B cell (primary cell): ENCODE measurements around the gene ARHGEF39. TPM values are rescaled to one million over a fixed set of nuclear protein-coding genes. Genes with fewer than 3 reads are reported as not detected.

Experiments used
- ATAC-seq: fragments of 200-7000 bp; cut with Tn5 transposase; one replicate; pipeline ENCODE4 v1.10.0; 2021; ENCODE audit warnings: low read depth, mild to moderate bottlenecking, moderate number of reproducible peaks, moderate library complexity
- CTCF ChIA-PET: fragments of 350-600 bp; sonication (Branson Sonifier 250); formaldehyde crosslinking; loops from one replicate; lab custom pipeline; 2021; ENCODE audit warnings: antibody characterized with exemption, inconsistent platforms; lab: Charles Lee
- POLR2A ChIA-PET: fragments of 350-600 bp; sonication (Branson Sonifier 250); formaldehyde crosslinking; loops from one replicate; lab custom pipeline; 2021; ENCODE audit warnings: antibody characterized with exemption; lab: Charles Lee
- DNase-seq: peaks from one replicate; pipeline ENCODE4 v3.0.0; 2013
- H2AFZ ChIP-seq: 2 replicates; pipeline ENCODE4 v1.6.1; 2012; ENCODE audit warnings: mild to moderate bottlenecking, low read depth, low read length; ENCODE audit not compliant: insufficient read depth, poor library complexity, severe bottlenecking
- H3K27ac ChIP-seq, 2 donors: 1 replicate in 1 of 2; 2 replicates in 1 of 2; pipeline ENCODE4 v1.5.1; 2012 to 2013; ENCODE audit warnings: low read length in 2 of 2, mild to moderate bottlenecking in 2 of 2, moderate library complexity in 1 of 2
- H3K27me3 ChIP-seq, 4 experiments: fragments of 200-600 bp in 1 of 4; sonication (generic) in 1 of 4; replicated peaks in 1 of 4; 1 replicate in 2 of 4; 2 replicates in 2 of 4; pipeline versions ENCODE4 v1.6.1 to v1.7.0; 2013 to 2016; ENCODE audit warnings: low read length in 3 of 4, mild to moderate bottlenecking in 2 of 4, mixed read lengths in 1 of 4, moderate library complexity in 1 of 4; ENCODE audit not compliant: insufficient read depth in 4 of 4, control insufficient read depth in 3 of 4; ENCODE audit errors: control extremely low read depth in 1 of 4
- H3K36me3 ChIP-seq, 2 experiments: replicated peaks in 1 of 2; 1 replicate in 1 of 2; 2 replicates in 1 of 2; pipeline versions ENCODE4 v1.6.1 to v1.7.1; 2013; ENCODE audit warnings: low read length in 1 of 2; ENCODE audit not compliant: insufficient read depth in 2 of 2, control insufficient read depth in 1 of 2; ENCODE audit errors: control extremely low read depth in 1 of 2, extremely low read depth in 1 of 2
- H3K4me1 ChIP-seq, 2 donors: fragments of 200-600 bp in 1 of 2; sonication (generic) in 1 of 2; 1 replicate in 1 of 2; 2 replicates in 1 of 2; pipeline versions ENCODE4 v1.5.1 to v1.6.1; 2013 to 2017; ENCODE audit warnings: low read length in 2 of 2; ENCODE audit not compliant: control insufficient read depth in 2 of 2, insufficient read depth in 2 of 2
- H3K4me2 ChIP-seq: replicated peaks from 2 replicates; pipeline ENCODE3; 2012; ENCODE audit warnings: mild to moderate bottlenecking, low read depth, low read length; ENCODE audit not compliant: poor library complexity, severe bottlenecking
- H3K4me3 ChIP-seq, 5 experiments: fragments of 200-600 bp in 1 of 5; sonication (generic) in 1 of 5; 1 replicate in 3 of 5; 2 replicates in 2 of 5; pipeline versions ENCODE4 v1.5.1 to v1.7.0; 2011 to 2016; ENCODE audit warnings: low read length in 4 of 5, mild to moderate bottlenecking in 4 of 5, low read depth in 2 of 5, control low read depth in 1 of 5, moderate library complexity in 1 of 5; ENCODE audit not compliant: insufficient read depth in 1 of 5; ENCODE audit errors: control extremely low read depth in 1 of 5, extremely low read depth in 1 of 5
- H3K79me2 ChIP-seq: fragments of 200-600 bp; sonication (generic); one replicate; pipeline ENCODE4 v1.6.0; 2016; ENCODE audit warnings: low read length; ENCODE audit not compliant: control insufficient read depth, insufficient read depth
- H3K9ac ChIP-seq: fragments of 200-600 bp; sonication (generic); 2 replicates; pipeline ENCODE4 v1.6.1; 2017; ENCODE audit warnings: mild to moderate bottlenecking, low read length, moderate library complexity
- H3K9me3 ChIP-seq, 3 donors: one replicate each; pipeline versions ENCODE4 v1.6.1 to v1.7.1; 2013; ENCODE audit warnings: low read length in 2 of 3; ENCODE audit not compliant: control insufficient read depth in 2 of 3, insufficient read depth in 1 of 3; ENCODE audit errors: control extremely low read depth in 1 of 3
- H4K20me1 ChIP-seq: 2 replicates; pipeline ENCODE4 v1.6.0; 2012; ENCODE audit warnings: mild to moderate bottlenecking, low read length; ENCODE audit not compliant: insufficient read depth, control insufficient read depth, poor library complexity, severe bottlenecking
- H3K27ac Mint-ChIP-seq: one replicate; pipeline ENCODE4 v1.8.0; 2021; ENCODE audit warnings: mixed read lengths
- H3K27me3 Mint-ChIP-seq: one replicate; pipeline ENCODE4 v1.8.0; 2021; ENCODE audit warnings: mixed read lengths
- H3K4me1 Mint-ChIP-seq: one replicate; pipeline ENCODE4 v1.8.0; 2021; ENCODE audit warnings: mixed read lengths
- H3K4me3 Mint-ChIP-seq: one replicate; pipeline ENCODE4 v1.8.0; 2021; ENCODE audit warnings: mixed read lengths
- H3K9me3 Mint-ChIP-seq: one replicate; pipeline ENCODE4 v1.8.0; 2022; ENCODE audit warnings: mixed read lengths; ENCODE audit not compliant: insufficient read depth
- EZH2 ChIP-seq: IDR thresholded peaks from 2 replicates; pipeline ENCODE4 v1.6.1; 2012; ENCODE audit warnings: borderline replicate concordance, low read depth, mild to moderate bottlenecking, moderate library complexity, low read length; ENCODE audit not compliant: insufficient read depth, poor library complexity, severe bottlenecking
- WGBS: methylation state at CpG from one replicate; pipeline ENCODE4 v1.1.5; 2013; ENCODE audit warnings: missing lambda C conversion rate; ENCODE audit not compliant: insufficient coverage; 5-methylcytosine and 5-hydroxymethylcytosine counted together
- intact Hi-C: fragments of 100-400 bp; cut with micrococcal nuclease; formaldehyde crosslinking; loops from one replicate; pipeline ENCODE4 v1.10.0; 2022
- polyA plus RNA-seq: library from polyadenylated mRNA; depleted of rRNA; stranded (reverse); fragments of >200 nt; gene quantifications from 2 replicates; pipeline ENCODE4 v1.2.3, GENCODE V29; 2012
- total RNA-seq, 2 donors: library from RNA; stranded (reverse); fragments of 120-200 nt in 1 of 2; gene quantifications; 1 replicate in 1 of 2; 2 replicates in 1 of 2; pipeline versions ENCODE4 v1.2.3 to v1.2.4, GENCODE V29; 2013 to 2022
- TF ChIP-seq, protein P1 (sequence below): fragments of 200-600 bp; IDR thresholded peaks from one replicate; pipeline ENCODE4 v1.8.0; 2022; ENCODE audit warnings: antibody characterized with exemption, mild to moderate bottlenecking

Gene ARHGEF39
- total and polyA plus RNA-seq, 2 donors (not counting 1 experiment from before 2014, with no cell fraction given) = 0.40 to 0.62 TPM

DNA sequence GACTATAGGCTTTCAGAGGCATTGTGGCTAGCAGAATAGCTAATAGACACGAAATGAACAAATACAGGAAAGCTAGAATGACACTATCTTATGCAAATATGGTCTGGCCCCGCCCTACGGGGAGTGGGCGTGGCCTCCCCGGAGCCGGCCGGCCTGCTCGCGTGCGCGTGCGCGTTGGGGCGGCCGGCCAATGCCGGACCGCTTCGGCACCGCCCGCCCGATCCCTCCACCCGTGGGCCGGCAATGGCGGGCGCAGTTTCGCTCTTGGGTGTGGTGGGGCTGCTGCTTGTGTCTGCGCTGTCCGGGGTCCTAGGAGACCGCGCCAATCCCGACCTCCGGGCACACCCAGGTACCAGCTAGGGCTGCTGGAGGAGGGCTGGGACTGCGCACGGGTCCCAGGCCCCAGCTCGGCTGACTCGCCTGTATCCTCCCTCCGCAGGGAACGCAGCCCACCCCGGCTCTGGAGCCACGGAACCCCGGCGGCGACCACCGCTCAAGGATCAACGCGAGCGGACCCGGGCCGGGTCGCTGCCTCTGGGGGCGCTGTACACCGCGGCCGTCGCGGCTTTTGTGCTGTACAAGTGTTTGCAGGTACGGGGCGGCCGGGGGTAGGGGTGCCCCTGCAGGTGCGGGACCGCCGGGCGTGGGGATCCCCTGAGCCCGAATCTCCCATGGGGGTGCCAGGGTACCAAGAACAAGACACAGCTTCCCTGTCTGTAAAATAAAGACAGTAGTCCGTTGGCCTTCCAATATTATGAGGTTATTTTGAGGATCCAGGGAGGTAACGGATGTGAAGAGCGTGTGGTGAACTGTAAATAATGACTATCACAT, 6.6 kb downstream of the ARHGEF39 start, which contains the start of gene CCDC107:
Gene CCDC107 (plus strand): TSS at position 156 of the 831 bp plus-strand sequence. CDS start 88 bp downstream, at position 244.
- intact Hi-C loops = loop anchor here (1.0 to 5.0 kb wide), 9 partner anchors 12 to 541 kb away; partner anchors contain the start of genes ATOSB, CREB3, FAM221B and TLN1
- H3K4me3 ChIP-seq = peak within 1 kb of the TSS; percentile 84 to 93 (median 87)

More for the DNA sequence above, 6.6 kb downstream of the ARHGEF39 start, which contains the start of gene CCDC107:
- Histone ChIP-seq H4K20me1 (no peaks in the 10 kb centered on the region), H3K4me1 (peaks cover 42 to 67% of the 10 kb centered on the region in 2 donors), H3K4me2 (peak within 1 kb of the TSS; percentile 91), H2AFZ (peak within 1 kb of the TSS; percentile 86), H3K9me3 (peaks cover 0 to 3% (median 0%) of the 10 kb centered on the region in 3 donors), H3K36me3 (peaks cover 0 to 14% of the 10 kb centered on the region in 2 experiments), H3K79me2 (peaks cover 22% of the 10 kb centered on the region), H3K27me3 (no peaks in the 10 kb centered on the region), H3K9ac (peak within 1 kb of the TSS; percentile 84), H3K27ac (peak within 1 kb of the TSS; percentile 99 to 100)
- CTCF ChIA-PET = interaction anchor here (0.6 to 15.0 kb wide), 30 partner anchors 9 to 224 kb away, joined by 3 to 268 read pairs (median 6); partner anchors contain the start of genes CA9, CD72, CREB3 and HINT2
- Mint-ChIP-seq H3K4me1 (peaks cover 74% of the 10 kb centered on the region), H3K27ac (peak within 1 kb of the TSS; percentile 97), H3K9me3 (no peaks in the 10 kb centered on the region), H3K27me3 (no peaks in the 10 kb centered on the region), H3K4me3 (peak within 1 kb of the TSS; percentile 94)
- peak; percentile 94 for DNase-seq
- under 1% methylated on average over 63 of the region's 67 CpGs for WGBS
- ATAC-seq = peak; percentile 69
- POLR2A ChIA-PET = interaction anchor here (0.6 to 4.6 kb wide), 20 partner anchors 9 to 579 kb away, joined by 3 to 62 read pairs (median 6); partner anchors contain the start of genes CD72, CREB3, FANCG and GBA2
- TF ChIP-seq, protein P1, sequence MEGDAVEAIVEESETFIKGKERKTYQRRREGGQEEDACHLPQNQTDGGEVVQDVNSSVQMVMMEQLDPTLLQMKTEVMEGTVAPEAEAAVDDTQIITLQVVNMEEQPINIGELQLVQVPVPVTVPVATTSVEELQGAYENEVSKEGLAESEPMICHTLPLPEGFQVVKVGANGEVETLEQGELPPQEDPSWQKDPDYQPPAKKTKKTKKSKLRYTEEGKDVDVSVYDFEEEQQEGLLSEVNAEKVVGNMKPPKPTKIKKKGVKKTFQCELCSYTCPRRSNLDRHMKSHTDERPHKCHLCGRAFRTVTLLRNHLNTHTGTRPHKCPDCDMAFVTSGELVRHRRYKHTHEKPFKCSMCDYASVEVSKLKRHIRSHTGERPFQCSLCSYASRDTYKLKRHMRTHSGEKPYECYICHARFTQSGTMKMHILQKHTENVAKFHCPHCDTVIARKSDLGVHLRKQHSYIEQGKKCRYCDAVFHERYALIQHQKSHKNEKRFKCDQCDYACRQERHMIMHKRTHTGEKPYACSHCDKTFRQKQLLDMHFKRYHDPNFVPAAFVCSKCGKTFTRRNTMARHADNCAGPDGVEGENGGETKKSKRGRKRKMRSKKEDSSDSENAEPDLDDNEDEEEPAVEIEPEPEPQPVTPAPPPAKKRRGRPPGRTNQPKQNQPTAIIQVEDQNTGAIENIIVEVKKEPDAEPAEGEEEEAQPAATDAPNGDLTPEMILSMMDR = peak; percentile 95
- TF ChIP-seq EZH2 = no peak
